Measurements from ENCODE around the gene HMCN1.

The HMCN1 gene

GRCh38 chr1:185849014-185849413 is 114.8 kb downstream of the HMCN1 start:
- peak overlapping the region; percentile 21 for H3K27ac ChIP-seq (ENCODE audit: low read depth, low read length)
- no peak overlapping the region for H3K4me3 ChIP-seq (ENCODE audit: low read depth, low read length)
- no peak overlapping the region for H3K9ac ChIP-seq (ENCODE audit: low read depth, low read length)

DNA sequence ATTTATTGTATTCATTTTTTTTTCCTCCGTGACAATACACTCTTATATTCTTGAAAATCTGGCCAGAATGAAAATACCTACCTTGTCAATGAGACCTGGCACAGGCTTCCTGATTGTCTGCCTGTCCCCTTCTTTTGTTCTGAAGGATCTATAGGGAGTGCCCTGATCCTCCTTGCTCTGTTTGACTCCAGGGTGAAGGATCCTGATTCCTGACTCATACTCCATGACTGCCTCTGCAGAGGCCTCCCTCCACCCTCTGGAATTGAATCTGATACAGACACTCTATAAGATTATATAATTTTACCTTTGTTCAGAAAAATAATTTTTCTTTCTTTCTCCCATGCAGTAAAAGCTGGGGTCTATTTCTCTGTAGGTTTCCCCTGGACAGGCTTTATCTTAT is 116.2 kb downstream of the HMCN1 start:
- Histone ChIP-seq H3K4me1 (ENCODE audit: control insufficient read depth, insufficient read depth, low read length) (peaks cover 32% of the 10 kb centered on the region), H3K9ac (ENCODE audit: low read depth, low read length) (no peak overlapping the region), H3K9me3 (ENCODE audit: control insufficient read depth, insufficient read depth, low read length) (no peaks in the 10 kb centered on the region), H3K4me3 (ENCODE audit: low read depth, low read length) (no peak overlapping the region), H3K36me3 (ENCODE audit: control insufficient read depth, insufficient read depth, low read length) (no peaks in the 10 kb centered on the region), H3K27me3 (ENCODE audit: control insufficient read depth, insufficient read depth, low read length) (no peaks in the 10 kb centered on the region), H3K27ac (ENCODE audit: low read depth, low read length) (peak overlapping the region; percentile 34)

More at GRCh38 chr1:185849014-185849413, 114.8 kb downstream of the HMCN1 start:
- no peaks in the 10 kb centered on the region for H3K27me3 ChIP-seq (ENCODE audit: control insufficient read depth, insufficient read depth, low read length)
- H3K9me3 ChIP-seq (ENCODE audit: control insufficient read depth, insufficient read depth, low read length): no peaks in the 10 kb centered on the region
- no peaks in the 10 kb centered on the region for H3K36me3 ChIP-seq (ENCODE audit: control insufficient read depth, insufficient read depth, low read length)
- H3K4me1 ChIP-seq (ENCODE audit: control insufficient read depth, insufficient read depth, low read length): peaks cover 36% of the 10 kb centered on the region

DNA sequence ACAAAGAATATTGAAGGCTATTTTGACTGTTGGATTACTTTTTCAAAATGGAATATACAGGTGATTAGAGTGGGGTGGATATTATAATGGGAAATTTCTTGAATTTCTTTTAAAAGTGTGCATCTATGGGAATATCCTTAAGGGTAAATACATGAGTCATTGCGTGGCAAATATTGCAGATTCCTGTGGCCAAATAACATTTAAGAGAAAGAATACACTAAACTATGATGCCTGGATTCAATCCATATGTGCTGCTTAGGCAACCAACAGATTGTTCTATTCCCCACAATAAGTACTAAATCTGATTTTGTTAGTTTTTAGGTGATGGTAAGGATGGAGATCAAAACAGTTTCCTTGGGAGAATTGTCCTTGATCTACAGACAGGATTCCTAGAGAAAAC is 119.5 kb downstream of the HMCN1 start:
- H3K27me3 ChIP-seq (ENCODE audit: control insufficient read depth, insufficient read depth, low read length): no peaks in the 10 kb centered on the region
- no peaks in the 10 kb centered on the region for H3K9me3 ChIP-seq (ENCODE audit: control insufficient read depth, insufficient read depth, low read length)
- H3K4me3 ChIP-seq (ENCODE audit: low read depth, low read length): no peak overlapping the region
- H3K27ac ChIP-seq (ENCODE audit: low read depth, low read length): no peak overlapping the region
- peaks cover 25% of the 10 kb centered on the region for H3K4me1 ChIP-seq (ENCODE audit: control insufficient read depth, insufficient read depth, low read length)
- no peak overlapping the region for H3K9ac ChIP-seq (ENCODE audit: low read depth, low read length)
- no peaks in the 10 kb centered on the region for H3K36me3 ChIP-seq (ENCODE audit: control insufficient read depth, insufficient read depth, low read length)

DNA sequence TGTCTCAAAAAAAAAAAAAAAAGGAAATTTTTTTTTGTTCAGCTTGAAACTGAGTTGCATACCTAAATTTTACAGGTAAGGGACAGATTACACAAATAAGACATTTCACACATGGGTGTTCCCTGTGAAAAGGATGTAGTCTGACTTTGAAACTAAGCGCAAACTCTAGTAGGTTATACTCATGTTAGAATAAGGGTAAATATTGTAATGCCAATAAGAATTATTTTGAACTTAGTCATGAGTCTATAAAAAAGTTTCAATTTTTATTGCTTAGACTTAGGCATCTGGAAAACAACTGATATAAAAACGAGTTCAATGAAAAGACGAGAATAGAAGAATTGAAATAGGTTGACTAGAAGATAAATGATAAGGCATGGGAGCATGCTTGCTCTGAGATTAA is 122.3 kb downstream of the HMCN1 start:
- Histone ChIP-seq H3K27me3 (ENCODE audit: control insufficient read depth, insufficient read depth, low read length) (no peaks in the 10 kb centered on the region), H3K27ac (ENCODE audit: low read depth, low read length) (no peak overlapping the region), H3K9ac (ENCODE audit: low read depth, low read length) (no peak overlapping the region), H3K36me3 (ENCODE audit: control insufficient read depth, insufficient read depth, low read length) (no peaks in the 10 kb centered on the region), H3K4me1 (ENCODE audit: control insufficient read depth, insufficient read depth, low read length) (0 out of 2 replicates have a peak, but pooled peaks cover under 1% of the 10 kb centered on the region), H3K9me3 (ENCODE audit: control insufficient read depth, insufficient read depth, low read length) (no peaks in the 10 kb centered on the region), H3K4me3 (ENCODE audit: low read depth, low read length) (no peak overlapping the region)

DNA sequence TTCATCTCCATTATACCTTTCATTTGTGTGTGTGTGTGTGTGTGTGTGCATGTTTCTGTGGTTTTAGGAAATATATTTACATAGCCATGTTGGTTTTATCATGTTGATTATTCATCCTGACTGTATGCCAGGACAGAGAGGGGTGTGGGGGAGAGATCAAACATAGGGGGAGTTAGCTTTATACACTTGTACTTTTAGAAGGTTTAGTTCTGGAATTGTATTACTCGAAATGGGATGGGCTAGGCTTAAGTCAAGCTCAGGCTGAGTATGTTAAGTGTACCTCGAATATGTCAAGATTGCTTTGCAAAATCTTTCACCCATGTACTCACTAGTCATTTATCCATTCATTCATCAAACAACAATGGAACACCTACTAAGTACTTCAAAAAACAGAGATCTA is 123.3 kb downstream of the HMCN1 start:
- no peaks in the 10 kb centered on the region for H3K36me3 ChIP-seq (ENCODE audit: control insufficient read depth, insufficient read depth, low read length)

DNA sequence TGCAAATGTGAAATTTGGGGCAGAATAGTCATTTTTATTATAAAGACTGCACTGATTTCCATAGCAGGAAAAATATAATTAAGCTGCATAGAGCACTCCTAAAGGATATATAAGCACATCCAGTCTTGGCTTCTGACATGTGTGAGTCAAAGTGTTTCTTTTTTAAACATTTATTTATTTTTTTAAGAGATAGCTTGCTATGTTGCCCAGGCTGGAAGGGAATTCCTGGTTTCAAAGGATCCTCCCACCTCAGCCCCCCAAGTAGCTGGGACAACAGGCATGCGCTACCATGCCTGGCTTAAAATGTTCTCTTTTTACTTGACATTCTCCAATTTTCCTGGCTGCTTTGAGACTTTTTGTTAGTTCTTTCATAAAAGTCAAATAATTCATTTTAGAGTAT is 126.1 kb downstream of the HMCN1 start:
- no peak overlapping the region for H3K4me3 ChIP-seq (ENCODE audit: low read depth, low read length)
- no peaks in the 10 kb centered on the region for H3K9me3 ChIP-seq (ENCODE audit: control insufficient read depth, insufficient read depth, low read length)
- no peak overlapping the region for H3K9ac ChIP-seq (ENCODE audit: low read depth, low read length)
- no peaks in the 10 kb centered on the region for H3K36me3 ChIP-seq (ENCODE audit: control insufficient read depth, insufficient read depth, low read length)
- H3K27me3 ChIP-seq (ENCODE audit: control insufficient read depth, insufficient read depth, low read length): no peaks in the 10 kb centered on the region
- H3K27ac ChIP-seq (ENCODE audit: low read depth, low read length): no peak overlapping the region
- H3K4me1 ChIP-seq (ENCODE audit: control insufficient read depth, insufficient read depth, low read length): peaks cover 3% of the 10 kb centered on the region; the same call in 1 of the 2 replicates

More for the DNA sequence above, 123.3 kb downstream of the HMCN1 start:
- no peak overlapping the region for H3K27ac ChIP-seq (ENCODE audit: low read depth, low read length)
- no peaks in the 10 kb centered on the region for H3K9me3 ChIP-seq (ENCODE audit: control insufficient read depth, insufficient read depth, low read length)
- H3K4me1 ChIP-seq (ENCODE audit: control insufficient read depth, insufficient read depth, low read length): peaks cover 3% of the 10 kb centered on the region; the same call in 1 of the 2 replicates
- no peak overlapping the region for H3K9ac ChIP-seq (ENCODE audit: low read depth, low read length)
- H3K27me3 ChIP-seq (ENCODE audit: control insufficient read depth, insufficient read depth, low read length): no peaks in the 10 kb centered on the region
- H3K4me3 ChIP-seq (ENCODE audit: low read depth, low read length): no peak overlapping the region

GRCh38 chr1:185860859-185861258 is 126.7 kb downstream of the HMCN1 start:
- Histone ChIP-seq H3K4me1 (ENCODE audit: control insufficient read depth, insufficient read depth, low read length) (peaks cover 3% of the 10 kb centered on the region; the same call in 1 of the 2 replicates), H3K4me3 (ENCODE audit: low read depth, low read length) (no peak overlapping the region), H3K27me3 (ENCODE audit: control insufficient read depth, insufficient read depth, low read length) (no peaks in the 10 kb centered on the region), H3K9ac (ENCODE audit: low read depth, low read length) (no peak overlapping the region), H3K27ac (ENCODE audit: low read depth, low read length) (no peak overlapping the region), H3K36me3 (ENCODE audit: control insufficient read depth, insufficient read depth, low read length) (no peaks in the 10 kb centered on the region), H3K9me3 (ENCODE audit: control insufficient read depth, insufficient read depth, low read length) (no peaks in the 10 kb centered on the region)

GRCh38 chr1:185861630-185862029 is 127.4 kb downstream of the HMCN1 start:
- Histone ChIP-seq H3K27me3 (ENCODE audit: control insufficient read depth, insufficient read depth, low read length) (no peaks in the 10 kb centered on the region), H3K27ac (ENCODE audit: low read depth, low read length) (no peak overlapping the region), H3K4me3 (ENCODE audit: low read depth, low read length) (no peak overlapping the region), H3K9ac (ENCODE audit: low read depth, low read length) (no peak overlapping the region), H3K9me3 (ENCODE audit: control insufficient read depth, insufficient read depth, low read length) (no peaks in the 10 kb centered on the region), H3K36me3 (ENCODE audit: control insufficient read depth, insufficient read depth, low read length) (no peaks in the 10 kb centered on the region), H3K4me1 (ENCODE audit: control insufficient read depth, insufficient read depth, low read length) (peaks cover 3% of the 10 kb centered on the region; the same call in 1 of the 2 replicates)

DNA sequence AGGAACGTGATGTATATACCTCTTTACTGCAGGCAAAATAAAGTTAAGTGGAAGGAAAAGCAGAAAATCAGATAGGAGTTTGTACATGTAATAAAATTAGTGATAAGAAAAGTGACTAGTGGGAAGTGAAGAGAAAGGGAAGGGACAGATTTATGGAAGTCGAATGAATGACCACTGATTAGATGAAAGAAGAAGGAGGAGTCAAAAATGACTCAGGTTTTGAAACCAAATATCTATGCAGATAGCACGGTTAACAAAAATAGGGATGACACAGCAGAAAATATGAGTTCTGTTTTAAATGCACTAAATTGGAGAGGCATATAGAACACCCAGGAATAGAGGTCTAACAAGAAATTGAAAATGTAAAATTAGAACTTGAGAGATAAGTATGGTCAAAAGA is 128.0 kb downstream of the HMCN1 start:
- no peak overlapping the region for H3K27ac ChIP-seq (ENCODE audit: low read depth, low read length)
- no peaks in the 10 kb centered on the region for H3K36me3 ChIP-seq (ENCODE audit: control insufficient read depth, insufficient read depth, low read length)
- peaks cover 3% of the 10 kb centered on the region; the same call in 1 of the 2 replicates for H3K4me1 ChIP-seq (ENCODE audit: control insufficient read depth, insufficient read depth, low read length)
- no peak overlapping the region for H3K4me3 ChIP-seq (ENCODE audit: low read depth, low read length)
- H3K9me3 ChIP-seq (ENCODE audit: control insufficient read depth, insufficient read depth, low read length): no peaks in the 10 kb centered on the region
- H3K9ac ChIP-seq (ENCODE audit: low read depth, low read length): no peak overlapping the region
- no peaks in the 10 kb centered on the region for H3K27me3 ChIP-seq (ENCODE audit: control insufficient read depth, insufficient read depth, low read length)

GRCh38 chr1:185864331-185864730 is 130.1 kb downstream of the HMCN1 start:
- Histone ChIP-seq H3K36me3 (ENCODE audit: control insufficient read depth, insufficient read depth, low read length) (no peaks in the 10 kb centered on the region), H3K27me3 (ENCODE audit: control insufficient read depth, insufficient read depth, low read length) (no peaks in the 10 kb centered on the region), H3K4me3 (ENCODE audit: low read depth, low read length) (no peak overlapping the region), H3K27ac (ENCODE audit: low read depth, low read length) (no peak overlapping the region), H3K4me1 (ENCODE audit: control insufficient read depth, insufficient read depth, low read length) (peaks cover 3% of the 10 kb centered on the region; the same call in 1 of the 2 replicates), H3K9ac (ENCODE audit: low read depth, low read length) (no peak overlapping the region), H3K9me3 (ENCODE audit: control insufficient read depth, insufficient read depth, low read length) (no peaks in the 10 kb centered on the region)

DNA sequence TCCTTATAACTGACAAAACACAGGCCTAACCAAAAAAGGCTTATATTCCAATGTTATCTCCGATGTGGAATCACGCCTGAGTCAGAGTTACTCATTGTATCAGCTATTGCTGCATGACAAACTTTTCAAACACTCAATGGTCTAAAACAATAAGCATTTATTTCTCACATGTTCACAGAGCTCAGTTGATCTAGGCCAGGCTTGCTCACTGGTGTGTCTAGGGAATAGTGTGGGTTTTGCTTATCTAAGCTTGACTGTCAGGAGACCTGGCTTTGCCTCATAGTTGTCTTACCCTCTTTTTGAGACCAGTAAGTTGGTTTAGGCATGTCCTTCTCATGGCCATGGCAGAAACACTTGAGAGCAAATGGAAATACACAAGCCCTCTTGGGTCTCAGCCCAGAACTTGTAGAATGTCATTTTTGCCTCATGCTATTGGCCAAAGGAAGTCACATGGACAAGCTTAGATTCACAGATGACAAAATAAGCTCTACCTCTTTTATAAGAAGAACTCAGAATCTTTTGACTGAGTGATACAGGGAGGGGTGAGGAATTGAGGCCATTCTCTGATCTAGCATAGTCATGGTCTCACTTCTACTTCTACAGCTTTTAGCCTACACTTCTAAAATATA is 130.8 kb downstream of the HMCN1 start:
- H3K4me3 ChIP-seq (ENCODE audit: low read depth, low read length): no peak overlapping the region
- peaks cover 3% of the 10 kb centered on the region; the same call in 1 of the 2 replicates for H3K4me1 ChIP-seq (ENCODE audit: control insufficient read depth, insufficient read depth, low read length)
- no peaks in the 10 kb centered on the region for H3K27me3 ChIP-seq (ENCODE audit: control insufficient read depth, insufficient read depth, low read length)
- H3K9me3 ChIP-seq (ENCODE audit: control insufficient read depth, insufficient read depth, low read length): no peaks in the 10 kb centered on the region
- H3K36me3 ChIP-seq (ENCODE audit: control insufficient read depth, insufficient read depth, low read length): no peaks in the 10 kb centered on the region
- no peak overlapping the region for H3K9ac ChIP-seq (ENCODE audit: low read depth, low read length)
- H3K27ac ChIP-seq (ENCODE audit: low read depth, low read length): no peak overlapping the region

Data from HUES48 (cell line).